Upper lobe of right lung (tissue), 1 donor: ENCODE measurements around the gene BAD. TPM values are rescaled to one million over a fixed set of nuclear protein-coding genes. Genes with fewer than 3 reads are reported as not detected.

Experiments
- ATAC-seq: fragments of 200-7000 bp; cut with Tn5 transposase; one replicate; pipeline ENCODE4 v1.9.1; 2020; ENCODE audit warnings: mild to moderate bottlenecking, moderate library complexity
- DNase-seq: peaks from one replicate; pipeline ENCODE4 v3.0.0-alpha.2; 2020
- H3K27ac ChIP-seq: fragments of 200-600 bp; one replicate; pipeline ENCODE4 v1.8.0; 2022
- H3K27me3 ChIP-seq: fragments of 200-600 bp; one replicate; pipeline ENCODE4 v1.8.0; 2022; ENCODE audit warnings: mild to moderate bottlenecking
- H3K36me3 ChIP-seq: fragments of 200-600 bp; one replicate; pipeline ENCODE4 v1.8.0; 2022
- H3K4me1 ChIP-seq: fragments of 200-600 bp; one replicate; pipeline ENCODE4 v1.8.0; 2022
- H3K4me3 ChIP-seq: fragments of 200-600 bp; one replicate; pipeline ENCODE4 v1.8.0; 2022; ENCODE audit warnings: mild to moderate bottlenecking
- H3K9me3 ChIP-seq: fragments of 200-600 bp; one replicate; pipeline ENCODE4 v1.8.0; 2022
- CTCF ChIP-seq: fragments of 200-600 bp; IDR thresholded peaks from one replicate; pipeline ENCODE4 v1.8.0; 2022; ENCODE audit warnings: antibody characterized with exemption
- intact Hi-C: fragments of 100-400 bp; cut with DNase I; formaldehyde crosslinking; loops from one replicate; pipeline ENCODE4 v1.11.0; 2022
- total RNA-seq: library from RNA; stranded (reverse); fragmentation: NEBNext Ultra II Directional; extraction: Animal tissue kit (Norgen Biotek cat#: 25700); gene quantifications from one replicate; pipeline ENCODE4 v1.2.1, GENCODE V29; 2021
- donor health status: DM: no; HTN: yes; CAD: no; lungs with severe emphysema.

Gene BAD
- total RNA-seq, 1 donor from 2014 or later: 58.9 TPM

GRCh38 chr11:64304316-64305072, 20.0 kb upstream of the BAD start:
- DNase-seq (peak; percentile 97), ATAC-seq (peak; percentile 59)
- intact Hi-C loops: loop anchor here (5.0 kb wide), 1 partner anchor 102 kb away; no protein-coding TSS in a partner anchor
- Histone ChIP-seq H3K27me3 (peaks cover 13% of the 10 kb centered on the region), H3K9me3 (no peaks in the 10 kb centered on the region), H3K4me1 (peaks cover 31% of the 10 kb centered on the region), H3K36me3 (peaks cover 7% of the 10 kb centered on the region), H3K27ac (peak overlapping the region; percentile 94), H3K4me3 (peak overlapping the region; percentile 70)
- peak; percentile 92 for TF ChIP-seq CTCF

GRCh38 chr11:64304032-64304315, 19.5 kb upstream of the BAD start:
- H3K27me3 ChIP-seq: peaks cover 17% of the 10 kb centered on the region
- no peak for ATAC-seq
- TF ChIP-seq CTCF: no peak
- peak overlapping the region; percentile 70 for H3K4me3 ChIP-seq
- peak overlapping the region; percentile 94 for H3K27ac ChIP-seq
- H3K36me3 ChIP-seq: peaks cover 7% of the 10 kb centered on the region
- H3K9me3 ChIP-seq: no peaks in the 10 kb centered on the region
- intact Hi-C loops: loop anchor here (5.0 kb wide), 1 partner anchor 102 kb away; no protein-coding TSS in a partner anchor
- H3K4me1 ChIP-seq: peaks cover 36% of the 10 kb centered on the region
- no peak for DNase-seq

GRCh38 chr11:64303109-64304031, 18.9 kb upstream of the BAD start:
- H3K4me1 ChIP-seq: peaks cover 37% of the 10 kb centered on the region
- peaks cover 23% of the 10 kb centered on the region for H3K27me3 ChIP-seq
- ATAC-seq: no peak
- peak overlapping the region; percentile 94 for H3K27ac ChIP-seq
- peaks cover 7% of the 10 kb centered on the region for H3K36me3 ChIP-seq
- TF ChIP-seq CTCF: no peak
- H3K9me3 ChIP-seq: no peaks in the 10 kb centered on the region
- no peak for DNase-seq
- peak overlapping the region; percentile 70 for H3K4me3 ChIP-seq
- intact Hi-C loops: loop anchor here (5.0 kb wide), 1 partner anchor 101 kb away; no protein-coding TSS in a partner anchor

GRCh38 chr11:64299847-64300648, 15.6 kb upstream of the BAD start, which contains the start of gene CATSPERZ:
Gene CATSPERZ (plus strand): TSS chr11:64300358. CDS start chr11:64300411, 53 bp downstream.
- H3K27me3 ChIP-seq: peaks cover 49% of the 10 kb centered on the region
- H3K27ac ChIP-seq: peak within 1 kb of the TSS; percentile 48
- no peak for ATAC-seq
- no peak for DNase-seq
- H3K9me3 ChIP-seq: no peaks in the 10 kb centered on the region
- H3K4me1 ChIP-seq: peaks cover 25% of the 10 kb centered on the region
- peak within 1 kb of the TSS; percentile 55 for H3K4me3 ChIP-seq
- TF ChIP-seq CTCF: no peak
- intact Hi-C loops: loop anchor here (5.0 kb wide), 1 partner anchor 98 kb away; no protein-coding TSS in a partner anchor
- no peaks in the 10 kb centered on the region for H3K36me3 ChIP-seq
